ENCODE data around the gene PLA1A.

DNA sequence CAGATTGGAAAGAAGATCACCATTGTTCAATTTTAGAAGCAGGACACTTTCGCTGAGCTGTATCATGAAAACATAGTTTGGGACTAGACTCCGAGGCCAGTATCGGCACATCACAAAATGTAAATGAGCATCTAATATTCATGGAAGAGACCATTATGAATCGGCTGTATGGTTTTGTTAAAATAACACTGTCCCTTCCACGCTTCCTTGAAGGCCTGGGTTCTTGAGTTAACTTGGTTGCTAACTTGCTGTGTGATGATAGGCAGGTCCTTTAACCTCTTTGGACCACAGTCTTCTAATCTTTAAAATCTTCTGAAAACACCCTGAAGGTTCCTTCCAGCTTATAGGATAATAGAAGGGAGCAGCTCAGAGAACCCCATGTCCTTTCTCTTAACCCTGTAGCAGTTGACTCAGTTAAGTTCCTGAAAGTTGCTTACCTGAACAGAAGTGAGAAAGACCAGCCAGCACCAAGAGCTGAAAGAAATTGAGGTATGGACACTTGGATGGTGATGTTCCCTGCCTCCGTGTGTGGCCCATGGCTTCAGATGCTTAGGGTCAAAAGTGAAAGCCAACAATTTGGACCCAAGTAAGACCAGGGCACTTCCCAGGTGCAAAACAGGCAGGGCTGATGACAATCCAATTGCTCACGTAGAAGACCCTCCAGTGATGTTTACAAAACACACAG lies 40.4 kb upstream of the PLA1A start:
- no peak; the same call in 1 of the 2 replicates for TF ChIP-seq POLR2A (IDR thresholded peaks at IDR 0.05; ENCODE audit: low read depth, low read length)
- TF ChIP-seq TAF1 (IDR thresholded peaks at IDR 0.05; ENCODE audit: borderline replicate concordance, low read depth, low read length) = no peak

Data from GM12892 (cell line).